A549 (cell line): ENCODE results near the gene ARHGAP10. TPM values are rescaled to one million over a fixed set of nuclear protein-coding genes. Genes with fewer than 3 reads are reported as not detected.
A peak's percentile ranks its signal among the peaks of the same experiment; 100 is the strongest.

ENCODE experiments used
- ATAC-seq, 2 experiments: fragments of 200-7000 bp in 1 of 2; fragments of >200 bp in 1 of 2; cut with Nextera tagmentation in 1 of 2; cut with Tn5 transposase in 1 of 2; 3 replicates each; pipeline versions ENCODE4 v1.8.0 to v1.9.1; 2018 to 2020; ENCODE audit warnings: mild to moderate bottlenecking in 1 of 2, moderate library complexity in 1 of 2
- CTCF ChIA-PET: fragments of 300-600 bp; sonication (Branson Sonifier 250); formaldehyde crosslinking; extraction: SDS; loops from one replicate; lab custom pipeline; 2021; ENCODE audit warnings: antibody characterized with exemption, inconsistent platforms; lab: Yijun Ruan, JAX
- POLR2A ChIA-PET: fragments of 350-600 bp; formaldehyde crosslinking; extraction: SDS; loops from one replicate; lab custom pipeline; 2021; ENCODE audit warnings: antibody characterized with exemption, inconsistent platforms; lab: Yijun Ruan, JAX
- DNase-seq, 2 experiments: peaks; one replicate each; pipeline versions ENCODE4 v3.0.0 to v3.0.0-alpha.2; 2011 to 2016; ENCODE audit warnings: low read depth in 1 of 2, low spot score in 1 of 2
- FAIRE-seq: peaks from 2 replicates; lab custom pipeline; 2011; peaks lifted over from hg19 to GRCh38; lab: Jason Lieb, UNC
- H3K27ac ChIP-seq, 2 experiments: fragments of >200 bp; sonication (Bioruptor Twin); formaldehyde crosslinking; 3 replicates each; pipeline ENCODE4 v1.5.1; 2016 to 2017
- H3K4me1 ChIP-seq: fragments of >200 bp; sonication (Bioruptor Twin); formaldehyde crosslinking; 3 replicates; pipeline ENCODE4 v1.6.1; 2016
- H3K4me2 ChIP-seq: fragments of >200 bp; sonication (Bioruptor Twin); formaldehyde crosslinking; 3 replicates; pipeline ENCODE4 v1.6.1; 2016
- H3K4me3 ChIP-seq: fragments of >200 bp; sonication (Bioruptor Twin); formaldehyde crosslinking; 3 replicates; pipeline ENCODE4 v1.5.1; 2016
- H3K9me3 ChIP-seq: fragments of >200 bp; sonication (Bioruptor Twin); formaldehyde crosslinking; 3 replicates; pipeline ENCODE4 v1.6.1; 2016
- CBX8 ChIP-seq: fragments of 200-600 bp; sonication (generic); IDR thresholded peaks from 2 replicates; pipeline ENCODE4 v1.6.1; 2016
- CEBPB ChIP-seq, 2 experiments: fragments of >200 bp in 1 of 2; sonication (Bioruptor Twin) in 1 of 2; formaldehyde crosslinking in 1 of 2; IDR thresholded peaks; 2 replicates each; pipeline ENCODE4 v1.6.1; 2012 to 2016
- CHD2 ChIP-seq: fragments of 150-350 bp; IDR thresholded peaks from 2 replicates; pipeline ENCODE4 v1.6.1; 2014; ENCODE audit warnings: low read length; ENCODE audit not compliant: partially characterized antibody
- CHD4 ChIP-seq: fragments of 200-600 bp; sonication (generic); IDR thresholded peaks from 2 replicates; pipeline ENCODE4 v1.6.1; 2016; ENCODE audit warnings: antibody characterized with exemption, mild to moderate bottlenecking, borderline replicate concordance
- EHF ChIP-seq: fragments of 250-450 bp; sonication (Bioruptor Pico); IDR thresholded peaks from 2 replicates; pipeline ENCODE4 v1.5.0; 2020; ENCODE audit warnings: mild to moderate bottlenecking
- GATA3 ChIP-seq: IDR thresholded peaks from 2 replicates; pipeline ENCODE4 v1.6.1; 2012; ENCODE audit warnings: borderline replicate concordance
- HOXB5 ChIP-seq: fragments of 250-450 bp; sonication (Bioruptor Pico); IDR thresholded peaks from 2 replicates; pipeline ENCODE4 v1.5.0; 2020; ENCODE audit warnings: mild to moderate bottlenecking, moderate library complexity
- JUNB ChIP-seq: fragments of >200 bp; sonication (Bioruptor Twin); formaldehyde crosslinking; IDR thresholded peaks from 2 replicates; pipeline ENCODE4 v1.6.1; 2016
- MAFK ChIP-seq: fragments of 450-650 bp; IDR thresholded peaks from 2 replicates; pipeline ENCODE4 v1.6.1; 2014; ENCODE audit not compliant: partially characterized antibody
- NFE2L2 ChIP-seq: fragments of 150-350 bp; conservative IDR thresholded peaks from 2 replicates; pipeline ENCODE4 v1.6.1; 2014; ENCODE audit warnings: low read length
- PHF8 ChIP-seq: fragments of 200-600 bp; sonication (generic); IDR thresholded peaks from 2 replicates; pipeline ENCODE4 v1.6.1; 2016; ENCODE audit warnings: low read depth, mild to moderate bottlenecking, antibody characterized with exemption, moderate library complexity, borderline replicate concordance
- POLR2AphosphoS2 ChIP-seq: conservative IDR thresholded peaks from 2 replicates; pipeline ENCODE4 v1.6.1; 2012; ENCODE audit warnings: low read length, improper control_type of control experiment, inconsistent platforms
- SMC3 ChIP-seq: fragments of >200 bp; sonication (Bioruptor Twin); formaldehyde crosslinking; IDR thresholded peaks from 3 replicates; pipeline ENCODE4 v1.6.1; 2018; ENCODE audit warnings: inconsistent platforms
- TP53 ChIP-seq: fragments of 250-450 bp; sonication (Bioruptor Pico); IDR thresholded peaks from 2 replicates; pipeline ENCODE4 v1.5.0; 2021; ENCODE audit warnings: mild to moderate bottlenecking, moderate library complexity
- ZNF302 ChIP-seq: fragments of 250-450 bp; sonication (Bioruptor Pico); IDR thresholded peaks from 2 replicates; pipeline ENCODE4 v1.9.0; 2021; ENCODE audit warnings: inconsistent platforms, mild to moderate bottlenecking, moderate library complexity
- ZSCAN20 ChIP-seq: fragments of 250-450 bp; sonication (Bioruptor Pico); IDR thresholded peaks from 2 replicates; pipeline ENCODE4 v1.8.0; 2022; ENCODE audit warnings: mild to moderate bottlenecking, moderate library complexity
- WGBS: methylation state at CpG from one replicate; pipeline ENCODE4 v1.1.6; 2017; ENCODE audit errors: missing lambda C conversion rate; 5-methylcytosine and 5-hydroxymethylcytosine counted together
- polyA plus RNA-seq, 4 experiments: library from polyadenylated mRNA; depleted of rRNA in 3 of 4; stranded (reverse); fragments of >200 nt; fragmentation: RNase III in 1 of 4; extraction: RNeasy Plus Mini Kit Qiagen cat#74134 plus additional on column Dnase treatment in 1 of 4; gene quantifications; 2 replicates in 3 of 4; 3 replicates in 1 of 4; pipeline ENCODE4 v1.2.3, GENCODE V29; 2011 to 2017
- TF ChIP-seq, protein P1 (sequence below): IDR thresholded peaks from 2 replicates; pipeline ENCODE4 v1.6.1; 2012
- TF ChIP-seq, protein P2 (sequence below): IDR thresholded peaks from 2 replicates; pipeline ENCODE4 v1.6.1; 2012; ENCODE audit warnings: low read depth, borderline replicate concordance
- TF ChIP-seq, protein P3 (sequence below): fragments of >200 bp; sonication (Bioruptor Twin); formaldehyde crosslinking; IDR thresholded peaks from 3 replicates; pipeline ENCODE4 v1.6.1; 2016
- TF ChIP-seq, protein P4 (sequence below): fragments of 450-650 bp; IDR thresholded peaks from 2 replicates; pipeline ENCODE4 v1.6.1; 2014; ENCODE audit warnings: antibody characterized with exemption
- TF ChIP-seq, protein P5 (sequence below): fragments of >200 bp; sonication (Bioruptor Twin); formaldehyde crosslinking; IDR thresholded peaks from 3 replicates; pipeline ENCODE4 v1.5.1; 2016
- TF ChIP-seq, protein P6 (sequence below): fragments of 250-450 bp; sonication (Bioruptor Pico); IDR thresholded peaks from 2 replicates; pipeline ENCODE4 v1.5.0; 2020; ENCODE audit warnings: low read depth, mild to moderate bottlenecking, moderate library complexity

ARHGAP10 gene
- polyA plus RNA-seq, 2 of the 4 experiments (the other 2 are of a cell fraction) = 7.0 to 7.2 TPM

DNA sequence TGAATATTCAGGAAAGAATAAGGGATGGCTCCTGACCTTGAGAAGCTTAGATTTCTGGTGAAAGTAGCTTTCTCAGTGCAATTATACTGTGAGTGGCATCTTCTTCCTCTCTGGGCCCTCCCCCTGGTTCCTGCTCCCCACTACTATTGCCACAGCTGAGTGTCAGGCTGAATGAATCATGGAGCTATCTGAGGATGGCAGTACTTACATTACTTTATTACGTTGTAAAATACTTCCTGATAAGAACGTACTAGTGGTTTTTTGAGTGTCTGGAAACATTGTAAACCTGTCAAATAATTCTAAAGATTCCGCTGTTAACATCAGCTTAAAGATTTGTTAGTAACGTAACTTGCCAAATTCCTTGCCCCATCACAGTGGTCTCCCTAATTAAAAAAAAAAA, 36.2 kb downstream of the ARHGAP10 start:
- no peak for FAIRE-seq
- H3K4me3 ChIP-seq = no peak overlapping the region
- peak; percentile 74 to 87 for ATAC-seq
- H3K4me1 ChIP-seq = peaks cover 25% of the 10 kb centered on the region
- POLR2A ChIA-PET = interaction anchor here (0.8 kb wide), 1 partner anchor 36 kb away, joined by 4 read pairs; the partner anchor contains the start of gene ARHGAP10
- CTCF ChIA-PET = interaction anchor here (1.0 kb wide), 1 partner anchor 99 kb away, joined by 4 read pairs; no protein-coding TSS in a partner anchor
- TF ChIP-seq MAFK = no peak
- no peak for TF ChIP-seq ZNF302 (CRISPR knock-in tag)
- TF ChIP-seq, protein P1, sequence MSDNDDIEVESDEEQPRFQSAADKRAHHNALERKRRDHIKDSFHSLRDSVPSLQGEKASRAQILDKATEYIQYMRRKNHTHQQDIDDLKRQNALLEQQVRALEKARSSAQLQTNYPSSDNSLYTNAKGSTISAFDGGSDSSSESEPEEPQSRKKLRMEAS = no peak
- no peak for TF ChIP-seq HOXB5 (CRISPR knock-in tag)
- no peaks in the 10 kb centered on the region for H3K9me3 ChIP-seq
- peak overlapping the region; percentile 41; the same call in 2 of the 3 replicates for H3K4me2 ChIP-seq
- 47% methylated on average over 4 of the region's 4 CpGs for WGBS
- DNase-seq = peak; percentile 25 to 29
- H3K27ac ChIP-seq = no peak overlapping the region

DNA sequence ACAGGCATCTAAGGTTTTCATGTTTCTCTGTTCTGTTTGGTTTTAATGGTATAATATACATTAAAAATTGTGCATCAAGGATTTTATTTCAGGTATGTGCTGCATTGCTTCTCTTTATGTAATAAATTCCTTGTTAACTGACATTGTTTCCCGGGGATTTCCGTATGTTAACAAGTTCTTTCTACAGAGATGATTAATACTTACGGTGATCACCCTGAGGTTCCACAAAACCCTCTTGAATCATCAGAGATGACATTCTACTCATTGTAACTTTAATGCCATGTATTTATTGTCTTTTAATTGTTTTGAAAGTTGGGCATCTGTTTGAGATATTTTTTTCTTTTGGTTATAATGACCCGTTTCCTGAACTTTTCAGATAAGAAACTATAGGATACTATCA, 37.5 kb downstream of the ARHGAP10 start:
- Histone ChIP-seq H3K4me3 (no peak overlapping the region), H3K4me2 (no peak overlapping the region), H3K27ac (no peak overlapping the region), H3K4me1 (peaks cover 36% of the 10 kb centered on the region), H3K9me3 (no peaks in the 10 kb centered on the region)
- 57% methylated on average over 4 of the region's 4 CpGs for WGBS
- CTCF ChIA-PET = interaction anchor here (1.2 to 1.3 kb wide), 2 partner anchors 12 to 98 kb away, joined by 4 read pairs; no protein-coding TSS in a partner anchor
- POLR2A ChIA-PET = no interaction called here
- TF ChIP-seq, protein P1 = no peak
- no peak for TF ChIP-seq CEBPB (IDR thresholded peaks at IDR 0.05)
- TF ChIP-seq, protein P2, sequence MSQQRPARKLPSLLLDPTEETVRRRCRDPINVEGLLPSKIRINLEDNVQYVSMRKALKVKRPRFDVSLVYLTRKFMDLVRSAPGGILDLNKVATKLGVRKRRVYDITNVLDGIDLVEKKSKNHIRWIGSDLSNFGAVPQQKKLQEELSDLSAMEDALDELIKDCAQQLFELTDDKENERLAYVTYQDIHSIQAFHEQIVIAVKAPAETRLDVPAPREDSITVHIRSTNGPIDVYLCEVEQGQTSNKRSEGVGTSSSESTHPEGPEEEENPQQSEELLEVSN = no peak
- TF ChIP-seq TP53 (CRISPR knock-in tag) = no peak
- no peak for TF ChIP-seq CHD2
- no peak for TF ChIP-seq JUNB
- TF ChIP-seq, protein P3, sequence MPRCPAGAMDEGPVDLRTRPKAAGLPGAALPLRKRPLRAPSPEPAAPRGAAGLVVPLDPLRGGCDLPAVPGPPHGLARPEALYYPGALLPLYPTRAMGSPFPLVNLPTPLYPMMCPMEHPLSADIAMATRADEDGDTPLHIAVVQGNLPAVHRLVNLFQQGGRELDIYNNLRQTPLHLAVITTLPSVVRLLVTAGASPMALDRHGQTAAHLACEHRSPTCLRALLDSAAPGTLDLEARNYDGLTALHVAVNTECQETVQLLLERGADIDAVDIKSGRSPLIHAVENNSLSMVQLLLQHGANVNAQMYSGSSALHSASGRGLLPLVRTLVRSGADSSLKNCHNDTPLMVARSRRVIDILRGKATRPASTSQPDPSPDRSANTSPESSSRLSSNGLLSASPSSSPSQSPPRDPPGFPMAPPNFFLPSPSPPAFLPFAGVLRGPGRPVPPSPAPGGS = no peak
- no peak for TF ChIP-seq CHD4
- no peak for TF ChIP-seq SMC3
- TF ChIP-seq, protein P4, sequence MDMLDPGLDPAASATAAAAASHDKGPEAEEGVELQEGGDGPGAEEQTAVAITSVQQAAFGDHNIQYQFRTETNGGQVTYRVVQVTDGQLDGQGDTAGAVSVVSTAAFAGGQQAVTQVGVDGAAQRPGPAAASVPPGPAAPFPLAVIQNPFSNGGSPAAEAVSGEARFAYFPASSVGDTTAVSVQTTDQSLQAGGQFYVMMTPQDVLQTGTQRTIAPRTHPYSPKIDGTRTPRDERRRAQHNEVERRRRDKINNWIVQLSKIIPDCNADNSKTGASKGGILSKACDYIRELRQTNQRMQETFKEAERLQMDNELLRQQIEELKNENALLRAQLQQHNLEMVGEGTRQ = no peak
- TF ChIP-seq CBX8 = no peak
- TF ChIP-seq, protein P5, sequence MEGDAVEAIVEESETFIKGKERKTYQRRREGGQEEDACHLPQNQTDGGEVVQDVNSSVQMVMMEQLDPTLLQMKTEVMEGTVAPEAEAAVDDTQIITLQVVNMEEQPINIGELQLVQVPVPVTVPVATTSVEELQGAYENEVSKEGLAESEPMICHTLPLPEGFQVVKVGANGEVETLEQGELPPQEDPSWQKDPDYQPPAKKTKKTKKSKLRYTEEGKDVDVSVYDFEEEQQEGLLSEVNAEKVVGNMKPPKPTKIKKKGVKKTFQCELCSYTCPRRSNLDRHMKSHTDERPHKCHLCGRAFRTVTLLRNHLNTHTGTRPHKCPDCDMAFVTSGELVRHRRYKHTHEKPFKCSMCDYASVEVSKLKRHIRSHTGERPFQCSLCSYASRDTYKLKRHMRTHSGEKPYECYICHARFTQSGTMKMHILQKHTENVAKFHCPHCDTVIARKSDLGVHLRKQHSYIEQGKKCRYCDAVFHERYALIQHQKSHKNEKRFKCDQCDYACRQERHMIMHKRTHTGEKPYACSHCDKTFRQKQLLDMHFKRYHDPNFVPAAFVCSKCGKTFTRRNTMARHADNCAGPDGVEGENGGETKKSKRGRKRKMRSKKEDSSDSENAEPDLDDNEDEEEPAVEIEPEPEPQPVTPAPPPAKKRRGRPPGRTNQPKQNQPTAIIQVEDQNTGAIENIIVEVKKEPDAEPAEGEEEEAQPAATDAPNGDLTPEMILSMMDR = no peak
- TF ChIP-seq PHF8 = no peak
- TF ChIP-seq NFE2L2 = no peak
- TF ChIP-seq GATA3 = no peak
- no peak for TF ChIP-seq POLR2AphosphoS2
- no peak for TF ChIP-seq EHF (CRISPR knock-in tag)
- no peak for TF ChIP-seq MAFK
- TF ChIP-seq, protein P6, sequence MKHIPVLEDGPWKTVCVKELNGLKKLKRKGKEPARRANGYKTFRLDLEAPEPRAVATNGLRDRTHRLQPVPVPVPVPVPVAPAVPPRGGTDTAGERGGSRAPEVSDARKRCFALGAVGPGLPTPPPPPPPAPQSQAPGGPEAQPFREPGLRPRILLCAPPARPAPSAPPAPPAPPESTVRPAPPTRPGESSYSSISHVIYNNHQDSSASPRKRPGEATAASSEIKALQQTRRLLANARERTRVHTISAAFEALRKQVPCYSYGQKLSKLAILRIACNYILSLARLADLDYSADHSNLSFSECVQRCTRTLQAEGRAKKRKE (CRISPR knock-in tag) = no peak
- no peak for TF ChIP-seq ZSCAN20 (CRISPR knock-in tag)
- ATAC-seq = no peak
- no peak for DNase-seq
- no peak for FAIRE-seq
